HG03469 (cell line): ENCODE measurements around the gene MRPL10.

Experiments
- ATAC-seq: cut with Tn5 transposase; IDR thresholded peaks from one replicate; pipeline ENCODE4 v1.9.1; 2021; ENCODE audit warnings: mild to moderate bottlenecking, moderate library complexity, moderate number of reproducible peaks; ENCODE audit not compliant: unreplicated experiment

Gene MRPL10

GRCh38 chr17:47831003-47831933 lies at the start of gene MRPL10, which contains the start of gene LRRC46:
Gene MRPL10, minus strand, starts transcription at chr17:47831541. Its CDS starts 30 bp downstream, at chr17:47831511.
Gene LRRC46, plus strand, starts transcription at chr17:47831670. Its CDS starts 320 bp downstream, at chr17:47831990.
- peak; percentile 51 for ATAC-seq

GRCh38 chr17:47879776-47880454 lies 48.6 kb upstream of the MRPL10 start:
- ATAC-seq: no peak

GRCh38 chr17:47879028-47879585 lies 47.8 kb upstream of the MRPL10 start:
- ATAC-seq: no peak

DNA sequence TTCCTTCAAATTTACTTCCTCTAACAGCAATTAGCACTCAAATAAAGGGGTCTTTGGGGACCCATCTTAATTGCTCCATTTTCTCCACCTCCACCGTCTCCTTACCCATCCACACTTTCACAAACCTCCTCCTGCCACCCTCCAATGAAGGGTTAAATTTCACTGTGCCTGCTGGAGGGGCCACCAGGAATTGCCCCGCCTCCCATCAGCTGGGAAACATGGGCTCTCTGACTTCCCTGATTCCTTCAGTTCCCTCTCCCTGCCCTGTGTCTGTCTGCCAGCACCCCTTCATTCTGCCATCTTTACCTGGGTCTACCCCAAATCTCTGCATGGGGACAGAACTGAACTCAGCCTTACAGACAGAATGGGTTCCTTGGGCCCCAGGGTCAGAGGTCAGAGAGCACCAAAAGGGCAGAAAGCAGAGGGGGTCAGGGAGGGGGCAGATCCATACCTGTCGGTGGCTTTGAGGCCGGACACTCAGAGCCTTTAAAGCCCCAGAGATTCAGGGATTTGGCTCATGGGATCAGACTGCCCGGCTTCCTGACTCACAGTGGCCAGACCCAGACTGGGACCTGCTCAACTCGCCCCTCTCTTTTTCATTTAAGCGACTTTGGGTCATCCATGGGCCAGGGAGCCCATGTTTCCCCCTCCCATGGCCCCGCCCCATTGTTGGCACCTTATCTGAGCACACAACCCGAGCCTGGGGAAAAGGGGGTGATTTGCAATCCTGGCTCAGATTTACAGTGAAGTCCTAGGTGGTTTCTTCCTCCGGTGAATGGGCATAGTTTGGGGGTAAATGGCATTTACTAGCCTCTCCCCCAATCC lies 47.1 kb upstream of the MRPL10 start:
- ATAC-seq: no peak

- no peak for ATAC-seq
These were observed 46.2 kb upstream of the MRPL10 start for GRCh38 chr17:47877368-47878034.

- no peak for ATAC-seq
These were observed 44.0 kb upstream of the MRPL10 start for GRCh38 chr17:47875011-47875985.

DNA sequence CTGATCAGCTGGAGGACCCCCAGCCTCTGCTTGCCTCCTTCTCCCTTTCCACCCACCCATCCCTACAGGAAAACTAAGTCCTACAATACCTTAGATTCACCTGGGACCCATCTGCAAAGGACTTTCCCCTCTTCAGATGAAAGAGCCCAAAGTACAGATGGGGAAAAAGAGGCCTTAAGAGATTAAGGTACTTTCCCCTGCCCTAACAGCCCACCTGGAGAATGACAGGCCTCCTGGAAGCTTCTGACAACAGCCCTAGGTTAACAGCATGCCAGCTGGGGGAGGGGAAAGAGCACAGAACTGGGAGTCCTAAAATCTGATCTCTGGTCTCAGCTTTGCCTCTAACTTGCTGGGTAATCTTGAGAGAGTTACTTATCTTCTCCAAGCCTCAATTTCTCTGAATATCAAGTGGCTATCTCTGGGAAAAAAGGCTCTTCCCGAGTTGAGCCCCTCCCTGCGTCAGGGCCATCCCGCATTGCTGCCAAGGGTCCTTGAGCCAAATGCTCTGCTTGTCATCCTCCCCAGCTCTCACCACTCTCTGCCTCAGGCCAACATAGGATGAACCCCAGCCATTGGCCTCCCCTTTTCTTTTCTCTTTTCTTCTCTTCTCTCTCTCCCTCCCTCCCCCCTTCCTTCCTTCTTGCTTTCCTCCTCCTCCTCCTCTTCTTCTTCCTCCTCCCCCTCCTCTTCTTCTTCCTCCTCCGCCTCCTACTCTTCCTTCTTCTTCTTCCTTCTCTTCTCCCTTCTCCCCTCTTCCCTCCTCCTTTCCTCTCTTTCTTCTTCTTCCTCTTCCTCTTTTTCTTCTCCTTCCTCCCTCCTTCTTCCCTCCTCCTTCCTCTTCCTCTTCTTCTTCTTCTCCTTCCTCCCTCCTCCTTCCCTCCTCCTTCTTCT lies 42.1 kb upstream of the MRPL10 start:
- ATAC-seq: no peak

GRCh38 chr17:47872651-47873161 lies 41.4 kb upstream of the MRPL10 start:
- no peak for ATAC-seq

GRCh38 chr17:47872019-47872650 lies 40.8 kb upstream of the MRPL10 start:
- no peak for ATAC-seq

GRCh38 chr17:47871048-47871447 lies 39.7 kb upstream of the MRPL10 start:
- no peak for ATAC-seq

DNA sequence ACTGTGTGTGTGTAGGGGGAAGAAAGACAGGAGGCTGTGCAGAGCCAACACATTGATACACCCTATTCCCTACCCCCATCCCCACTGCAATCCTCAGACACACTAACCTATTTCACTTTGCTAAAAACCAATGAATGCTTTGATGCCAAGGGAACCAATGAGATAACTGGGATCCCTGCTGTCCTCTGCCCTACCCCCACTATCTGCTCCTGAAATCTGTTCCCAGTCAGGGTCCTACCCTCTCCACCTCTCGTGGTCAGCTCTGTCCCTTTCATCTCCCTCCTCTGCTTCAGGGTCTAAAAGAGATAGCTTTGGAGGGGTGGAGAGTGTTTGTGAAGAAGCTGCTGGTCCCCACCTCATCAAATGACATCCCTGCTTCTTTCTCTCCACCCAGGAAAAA lies 38.7 kb upstream of the MRPL10 start:
- no peak for ATAC-seq

DNA sequence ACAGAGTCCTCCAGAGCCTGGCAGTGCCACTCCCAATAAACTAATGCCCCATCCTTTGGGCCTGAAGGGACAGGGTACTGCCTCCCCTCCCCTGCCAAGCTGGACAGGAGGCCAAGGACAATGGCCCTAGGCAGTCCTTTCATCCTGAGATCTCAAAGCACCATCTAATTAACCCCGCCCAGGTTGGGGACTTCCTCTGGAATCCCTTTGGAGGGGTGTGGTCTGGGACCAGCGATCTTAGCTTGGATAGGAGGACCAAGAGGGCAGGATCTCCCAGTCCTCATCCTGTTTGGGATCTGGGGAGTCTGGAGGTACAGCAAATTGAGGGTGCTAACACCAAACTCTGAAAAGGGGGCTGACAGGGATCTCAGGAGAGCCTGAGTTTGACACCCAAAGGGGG lies 37.8 kb upstream of the MRPL10 start:
- ATAC-seq: no peak

DNA sequence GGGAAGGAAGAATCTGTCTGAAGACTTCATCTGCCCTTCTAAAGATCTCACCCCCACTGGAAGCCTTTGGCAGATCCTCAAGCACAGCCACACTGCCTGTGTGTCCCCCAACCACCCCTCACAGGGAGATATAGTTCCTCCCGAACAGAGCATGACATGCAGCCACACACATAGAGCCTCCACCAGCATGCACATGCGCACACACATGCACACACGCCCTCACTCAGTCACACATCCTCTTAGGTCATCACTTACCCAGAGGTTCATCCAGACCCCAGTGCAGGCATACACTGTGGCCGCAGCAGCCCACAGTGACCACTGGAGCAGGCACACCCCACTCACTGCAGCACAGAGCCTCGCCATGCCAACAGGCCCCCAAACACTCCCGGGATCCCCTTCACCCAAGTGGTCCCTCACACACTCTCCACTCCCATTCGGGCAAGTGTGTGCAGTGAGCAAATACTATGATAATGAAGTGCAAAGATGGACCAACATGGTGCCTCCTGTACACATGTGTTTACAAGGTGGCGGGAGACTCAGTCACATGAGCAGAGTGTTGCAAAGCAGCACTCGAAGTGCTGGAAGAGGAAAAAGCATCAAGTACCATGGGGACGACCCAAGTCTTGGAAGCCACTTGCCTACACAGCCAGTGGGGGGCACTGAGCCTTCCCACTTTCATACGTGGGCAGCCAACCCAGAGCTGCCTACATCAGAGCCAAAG lies 36.6 kb upstream of the MRPL10 start:
- ATAC-seq: no peak

DNA sequence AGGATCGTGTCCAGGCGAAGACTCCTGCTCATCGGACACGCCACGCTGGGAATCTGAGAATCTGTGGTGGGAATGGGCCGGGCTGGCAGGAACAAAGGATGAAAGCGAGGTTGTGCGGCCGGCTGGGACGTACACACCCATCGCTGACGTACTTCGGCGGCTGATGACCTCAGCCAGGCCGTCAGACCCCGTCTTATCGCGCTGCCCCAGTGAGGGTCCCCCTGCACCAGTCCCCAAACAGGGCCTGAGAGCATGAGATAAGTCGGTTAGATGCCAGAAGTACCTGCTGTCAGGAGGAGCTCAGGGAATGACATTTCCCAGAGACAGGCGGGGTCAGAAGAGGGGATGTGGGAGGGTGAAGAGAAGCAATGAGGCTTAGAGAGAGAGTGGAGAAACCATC lies 35.6 kb upstream of the MRPL10 start:
- no peak for ATAC-seq

GRCh38 chr17:47864791-47865216 lies 33.5 kb upstream of the MRPL10 start:
- no peak for ATAC-seq

- ATAC-seq: no peak
These were observed 31.5 kb upstream of the MRPL10 start for GRCh38 chr17:47862621-47863440.
